Measurements from ENCODE around the gene MYBBP1A. TPM values are rescaled to one million over a fixed set of nuclear protein-coding genes. Genes with fewer than 3 reads are reported as not detected.

MYBBP1A gene
- total RNA-seq, 1 donor from 2014 or later, result 47.9 TPM

GRCh38 chr17:4527134-4527533, 28.1 kb downstream of the MYBBP1A start:
- no peak for TF ChIP-seq CTCF (IDR thresholded peaks at IDR 0.05)
- Mint-ChIP-seq H3K4me1 (ENCODE audit: unreplicated experiment) (no peaks in the 10 kb centered on the region), H3K36me3 (ENCODE audit: unreplicated experiment) (no peaks in the 10 kb centered on the region), H3K27me3 (ENCODE audit: unreplicated experiment) (peaks cover 28% of the 10 kb centered on the region), H3K27ac (ENCODE audit: unreplicated experiment) (no peak overlapping the region), H3K4me3 (ENCODE audit: unreplicated experiment) (no peak overlapping the region), H3K9me3 (ENCODE audit: unreplicated experiment) (no peaks in the 10 kb centered on the region)
- DNase-seq (ENCODE audit: extremely low spot score, unreplicated experiment), result no peak

- H3K27ac Mint-ChIP-seq (ENCODE audit: unreplicated experiment), result no peak overlapping the region
- no peak for TF ChIP-seq CTCF (IDR thresholded peaks at IDR 0.05)
- no peak overlapping the region for H3K4me3 Mint-ChIP-seq (ENCODE audit: unreplicated experiment)
These were observed 29.3 kb downstream of the MYBBP1A start for GRCh38 chr17:4525691-4526397.

GRCh38 chr17:4523946-4524345, 31.2 kb downstream of the MYBBP1A start:
- DNase-seq (ENCODE audit: extremely low spot score, unreplicated experiment), result no peak
- TF ChIP-seq CTCF (IDR thresholded peaks at IDR 0.05), result no peak
- no peaks in the 10 kb centered on the region for H3K36me3 Mint-ChIP-seq (ENCODE audit: unreplicated experiment)
- no peaks in the 10 kb centered on the region for H3K4me1 Mint-ChIP-seq (ENCODE audit: unreplicated experiment)
- no peak overlapping the region for H3K27ac Mint-ChIP-seq (ENCODE audit: unreplicated experiment)
- H3K9me3 Mint-ChIP-seq (ENCODE audit: unreplicated experiment), result no peaks in the 10 kb centered on the region
- no peak overlapping the region for H3K4me3 Mint-ChIP-seq (ENCODE audit: unreplicated experiment)
- H3K27me3 Mint-ChIP-seq (ENCODE audit: unreplicated experiment), result peaks cover 23% of the 10 kb centered on the region

More at GRCh38 chr17:4525691-4526397, 29.3 kb downstream of the MYBBP1A start:
- Mint-ChIP-seq H3K36me3 (ENCODE audit: unreplicated experiment) (no peaks in the 10 kb centered on the region), H3K27me3 (ENCODE audit: unreplicated experiment) (peaks cover 25% of the 10 kb centered on the region), H3K4me1 (ENCODE audit: unreplicated experiment) (no peaks in the 10 kb centered on the region), H3K9me3 (ENCODE audit: unreplicated experiment) (no peaks in the 10 kb centered on the region)
- DNase-seq (ENCODE audit: extremely low spot score, unreplicated experiment), result no peak

GRCh38 chr17:4522661-4523060, 32.5 kb downstream of the MYBBP1A start:
- DNase-seq (ENCODE audit: extremely low spot score, unreplicated experiment), result no peak
- Mint-ChIP-seq H3K36me3 (ENCODE audit: unreplicated experiment) (no peaks in the 10 kb centered on the region), H3K4me3 (ENCODE audit: unreplicated experiment) (no peak overlapping the region), H3K27me3 (ENCODE audit: unreplicated experiment) (peaks cover 20% of the 10 kb centered on the region), H3K4me1 (ENCODE audit: unreplicated experiment) (no peaks in the 10 kb centered on the region), H3K27ac (ENCODE audit: unreplicated experiment) (no peak overlapping the region), H3K9me3 (ENCODE audit: unreplicated experiment) (no peaks in the 10 kb centered on the region)
- TF ChIP-seq CTCF (IDR thresholded peaks at IDR 0.05), result no peak

- no peaks in the 10 kb centered on the region for H3K36me3 Mint-ChIP-seq (ENCODE audit: unreplicated experiment)
- H3K9me3 Mint-ChIP-seq (ENCODE audit: unreplicated experiment), result no peaks in the 10 kb centered on the region
- H3K27ac Mint-ChIP-seq (ENCODE audit: unreplicated experiment), result no peak overlapping the region
- no peak overlapping the region for H3K4me3 Mint-ChIP-seq (ENCODE audit: unreplicated experiment)
- peaks cover 6% of the 10 kb centered on the region for H3K27me3 Mint-ChIP-seq (ENCODE audit: unreplicated experiment)
- DNase-seq (ENCODE audit: extremely low spot score, unreplicated experiment), result no peak
- no peaks in the 10 kb centered on the region for H3K4me1 Mint-ChIP-seq (ENCODE audit: unreplicated experiment)
- no peak for TF ChIP-seq CTCF (IDR thresholded peaks at IDR 0.05)
These were observed 34.1 kb downstream of the MYBBP1A start for GRCh38 chr17:4520894-4521600.
